Endothelial cell of umbilical vein (primary cell): ENCODE results near the gene ATP5PB. TPM values are rescaled to one million over a fixed set of nuclear protein-coding genes. Genes with fewer than 3 reads are reported as not detected.

Experiments
- BruUV-seq: library from RNA; stranded (reverse); fragments of 400-500 nt; replicated peaks from 2 replicates; lab custom pipeline; 2021; lab: Mats Ljungman, UMichigan
- CTCF ChIA-PET: fragments of 300-600, 350-600 bp; sonication (Branson Sonifier 250); formaldehyde crosslinking; loops from one replicate; lab custom pipeline; 2021; ENCODE audit warnings: antibody characterized with exemption, inconsistent platforms; lab: Charles Lee
- POLR2A ChIA-PET: fragments of 300-600, 350-600 bp; sonication (Branson Sonifier 250); formaldehyde crosslinking; loops from one replicate; lab custom pipeline; 2021; ENCODE audit warnings: antibody characterized with exemption, inconsistent platforms; lab: Charles Lee
- DNase-seq: peaks from one replicate; pipeline ENCODE4 v3.0.0-alpha.2; 2011; ENCODE audit warnings: low read depth, low spot score
- FAIRE-seq: peaks from 2 replicates; lab custom pipeline; 2011; peaks lifted over from hg19 to GRCh38; lab: Jason Lieb, UNC
- H2AFZ ChIP-seq: 2 replicates; pipeline ENCODE4 v1.6.0; 2012; ENCODE audit warnings: low read depth, low read length, control low read depth, inconsistent platforms
- H3K27ac ChIP-seq: 2 replicates; pipeline ENCODE4 v1.5.1; 2011; ENCODE audit warnings: low read depth, mild to moderate bottlenecking, control low read depth, low read length, moderate library complexity; ENCODE audit not compliant: insufficient read depth
- H3K27me3 ChIP-seq, 2 experiments: 2 replicates each; pipeline versions ENCODE4 v1.6.0 to v1.6.1; 2011; ENCODE audit warnings: low read length in 2 of 2, mixed read lengths in 1 of 2; ENCODE audit not compliant: control insufficient read depth in 2 of 2, insufficient read depth in 2 of 2
- H3K36me3 ChIP-seq, 2 experiments: 2 replicates in 1 of 2; 3 replicates in 1 of 2; pipeline ENCODE4 v1.5.1; 2011; ENCODE audit warnings: low read length in 2 of 2, mild to moderate bottlenecking in 1 of 2, moderate library complexity in 1 of 2; ENCODE audit not compliant: control insufficient read depth in 2 of 2, insufficient read depth in 2 of 2; ENCODE audit errors: extremely low read depth in 1 of 2
- H3K4me1 ChIP-seq: 3 replicates; pipeline ENCODE4 v1.5.1; 2011; ENCODE audit warnings: mild to moderate bottlenecking, low read length; ENCODE audit not compliant: control insufficient read depth, insufficient read depth; ENCODE audit errors: extremely low read depth
- H3K4me2 ChIP-seq: 2 replicates; pipeline ENCODE4 v1.6.1; 2011; ENCODE audit warnings: low read length, control low read depth, mixed read lengths; ENCODE audit not compliant: insufficient read depth
- H3K4me3 ChIP-seq, 3 experiments: fragments of 200-600 bp in 1 of 3; sonication (generic), shearing (Covaris generic) in 1 of 3; replicated peaks in 1 of 3; 2 replicates each; pipeline ENCODE4 v1.5.1; 2011 to 2016; ENCODE audit warnings: control low read depth in 3 of 3, low read length in 3 of 3, mild to moderate bottlenecking in 2 of 3, inconsistent platforms in 1 of 3, low read depth in 1 of 3, moderate library complexity in 1 of 3; ENCODE audit not compliant: insufficient read depth in 1 of 3
- H3K79me2 ChIP-seq: 2 replicates; pipeline ENCODE4 v1.6.0; 2012; ENCODE audit warnings: low read length, inconsistent platforms; ENCODE audit not compliant: control insufficient read depth, insufficient read depth
- H3K9ac ChIP-seq: replicated peaks from 2 replicates; pipeline ENCODE3; 2011; ENCODE audit warnings: low read length, control low read depth; ENCODE audit not compliant: insufficient read depth; ENCODE audit errors: extremely low read depth
- H3K9me1 ChIP-seq: replicated peaks from 3 replicates; pipeline ENCODE4 v1.6.0; 2011; ENCODE audit warnings: mild to moderate bottlenecking, low read length; ENCODE audit not compliant: control insufficient read depth, insufficient read depth; ENCODE audit errors: extremely low read depth
- H3K9me3 ChIP-seq: replicated peaks from 2 replicates; pipeline ENCODE4 v1.5.1; 2012; ENCODE audit warnings: low read length, inconsistent platforms; ENCODE audit not compliant: control insufficient read depth, insufficient read depth
- H4K20me1 ChIP-seq: replicated peaks from 2 replicates; pipeline ENCODE3; 2011; ENCODE audit warnings: mild to moderate bottlenecking, low read length; ENCODE audit not compliant: control insufficient read depth, insufficient read depth; ENCODE audit errors: extremely low read depth
- CTCF ChIP-seq, 2 donors: IDR thresholded peaks; 1 replicate in 1 of 2; 2 replicates in 1 of 2; pipeline ENCODE4 v1.5.1; 2011; ENCODE audit warnings: low read length in 2 of 2, mild to moderate bottlenecking in 2 of 2, moderate library complexity in 2 of 2, control low read depth in 1 of 2, inconsistent platforms in 1 of 2, low read depth in 1 of 2; ENCODE audit not compliant: insufficient read depth in 1 of 2; ENCODE audit errors: extremely low read depth in 1 of 2
- EZH2 ChIP-seq: IDR thresholded peaks from 2 replicates; pipeline ENCODE4 v1.6.1; 2012; ENCODE audit warnings: borderline replicate concordance, low read depth, mild to moderate bottlenecking, moderate library complexity, low read length, inconsistent platforms; ENCODE audit not compliant: severe bottlenecking
- FOS ChIP-seq: IDR thresholded peaks from 2 replicates; pipeline ENCODE4 v1.6.1; 2011; ENCODE audit warnings: mild to moderate bottlenecking, low read length, moderate library complexity, borderline replicate concordance; ENCODE audit not compliant: insufficient read depth
- GATA2 ChIP-seq: IDR thresholded peaks from 2 replicates; pipeline ENCODE4 v1.7.0; 2011; ENCODE audit warnings: low read depth, mild to moderate bottlenecking, moderate library complexity, mixed read lengths, low read length; ENCODE audit not compliant: insufficient read length, insufficient read depth
- JUN ChIP-seq: IDR thresholded peaks from 2 replicates; pipeline ENCODE4 v1.6.1; 2011; ENCODE audit warnings: borderline replicate concordance, low read depth; ENCODE audit not compliant: insufficient read length, insufficient read depth
- MAX ChIP-seq: IDR thresholded peaks from 2 replicates; pipeline ENCODE4 v1.6.1; 2011; ENCODE audit not compliant: insufficient read depth, insufficient read length
- MYC ChIP-seq: IDR thresholded peaks from one replicate; pipeline ENCODE4 v1.6.1; 2011; ENCODE audit warnings: mild to moderate bottlenecking, low read depth, low read length
- POLR2A ChIP-seq: IDR thresholded peaks from 2 replicates; pipeline ENCODE4 v1.6.1; 2012; ENCODE audit warnings: low read depth, mild to moderate bottlenecking, control low read depth, low read length
- POLR2AphosphoS5 ChIP-seq: IDR thresholded peaks from 2 replicates; pipeline ENCODE4 v1.6.1; 2012; ENCODE audit warnings: low read depth, mild to moderate bottlenecking, control low read depth, low read length, moderate library complexity; ENCODE audit not compliant: insufficient read depth
- dilution Hi-C: fragments of 300-500 bp; cut with MboI; formaldehyde crosslinking; loops from one replicate; pipeline ENCODE4 v1.15.0; 2019; ENCODE audit warnings: low sequenced_read_pairs; ENCODE audit not compliant: extremely low pct_ligation_motif_present
- intact Hi-C: fragments of 100-400 bp; cut with micrococcal nuclease; formaldehyde crosslinking; loops from one replicate; pipeline ENCODE4 v1.10.0; 2022
- polyA plus RNA-seq, 4 experiments: library from polyadenylated mRNA; depleted of rRNA in 3 of 4; stranded (reverse) in 3 of 4; unstranded in 1 of 4; fragments of >200 nt; gene quantifications; 2 replicates each; pipeline versions ENCODE4 v1.2.1 to v1.2.3, GENCODE V29; 2011 to 2012; ENCODE audit warnings: missing spikeins in 1 of 4
- total RNA-seq: library from RNA; stranded (reverse); gene quantifications from 2 replicates; pipeline ENCODE4 v1.2.3, GENCODE V29; 2021

ATP5PB gene
- total and polyA plus RNA-seq, 2 donors (not counting 3 experiments of a cell fraction or from before 2014, with no cell fraction given), result 231 to 244 TPM

GRCh38 chr1:111468717-111469100 lies 19.4 kb downstream of the ATP5PB start:
- Histone ChIP-seq H3K4me3 (no peak overlapping the region), H3K4me2 (no peak overlapping the region), H4K20me1 (no peaks in the 10 kb centered on the region), H3K79me2 (no peaks in the 10 kb centered on the region), H3K9ac (no peak overlapping the region), H3K9me3 (no peaks in the 10 kb centered on the region), H3K4me1 (peaks cover 1% of the 10 kb centered on the region), H2AFZ (no peak overlapping the region), H3K27ac (no peak overlapping the region), H3K9me1 (no peaks in the 10 kb centered on the region), H3K36me3 (no peaks in the 10 kb centered on the region), H3K27me3 (no peaks in the 10 kb centered on the region)
- intact Hi-C loops (no loop called here), dilution Hi-C loops (no loop called here)
- no TSS peak for BruUV-seq
- no peak for FAIRE-seq
- no peak for DNase-seq
- TF ChIP-seq MYC, result no peak
- TF ChIP-seq FOS, result no peak
- no peak for TF ChIP-seq EZH2
- TF ChIP-seq MAX, result no peak
- no peak for TF ChIP-seq JUN
- no peak for TF ChIP-seq CTCF (IDR thresholded peaks at IDR 0.05; ENCODE audit: extremely low read depth in 1 of 2, insufficient read depth in 1 of 2, low read depth in 1 of 2, low read length in 2 of 2)
- no peak for TF ChIP-seq POLR2A
- no peak for TF ChIP-seq GATA2
- TF ChIP-seq POLR2AphosphoS5, result no peak
- ChIA-PET POLR2A (no interaction called here), CTCF (interaction anchor here (1.0 kb wide), 1 partner anchor 39 kb away, joined by 3 read pairs; no protein-coding TSS in a partner anchor)
